H1 (cell line): ENCODE measurements around the gene FADS2. TPM values are rescaled to one million over a fixed set of nuclear protein-coding genes. Genes with fewer than 3 reads are reported as not detected.
A peak's percentile ranks its signal among the peaks of the same experiment; 100 is the strongest.

Source experiments
- CTCF ChIA-PET: fragments of 300-600 bp; sonication (Branson Sonifier 250); formaldehyde crosslinking; loops from one replicate; lab custom pipeline; 2021; ENCODE audit not compliant: partially characterized antibody; lab: Charles Lee
- POLR2A ChIA-PET: fragments of 300-600 bp; sonication (Branson Sonifier 250); formaldehyde crosslinking; loops from one replicate; lab custom pipeline; 2021; ENCODE audit warnings: inconsistent platforms; ENCODE audit not compliant: partially characterized antibody; lab: Charles Lee
- DNase-seq, 2 experiments: peaks; one replicate each; pipeline versions ENCODE4 v3.0.0 to v3.0.0-alpha.2; 2010 to 2022; ENCODE audit warnings: low spot score in 2 of 2, low read depth in 1 of 2, mixed read lengths in 1 of 2
- FAIRE-seq: peaks from 2 replicates; lab custom pipeline; 2011; peaks lifted over from hg19 to GRCh38; lab: Jason Lieb, UNC
- H2AFZ ChIP-seq: 2 replicates; pipeline ENCODE4 v1.8.1; 2012; ENCODE audit warnings: low read length, inconsistent platforms
- H2AK5ac ChIP-seq: 2 replicates; pipeline ENCODE4 v1.6.1; 2013; ENCODE audit warnings: low read depth, low read length
- H2BK120ac ChIP-seq: replicated peaks from 2 replicates; pipeline ENCODE3; 2013; ENCODE audit warnings: low read depth, low read length, inconsistent platforms
- H2BK12ac ChIP-seq: 2 replicates; pipeline ENCODE4 v1.6.1; 2013; ENCODE audit warnings: low read depth, low read length
- H2BK15ac ChIP-seq: 2 replicates; pipeline ENCODE4 v1.6.1; 2013; ENCODE audit warnings: low read length
- H2BK20ac ChIP-seq: 2 replicates; pipeline ENCODE4 v1.6.1; 2013; ENCODE audit warnings: low read length
- H2BK5ac ChIP-seq: 2 replicates; pipeline ENCODE4 v1.6.1; 2013; ENCODE audit warnings: low read depth, low read length
- H3K14ac ChIP-seq: 2 replicates; pipeline ENCODE4 v1.6.1; 2013; ENCODE audit warnings: inconsistent platforms; ENCODE audit not compliant: insufficient read length
- H3K18ac ChIP-seq: 2 replicates; pipeline ENCODE4 v1.6.1; 2013; ENCODE audit warnings: low read length; ENCODE audit errors: extremely low read depth
- H3K23ac ChIP-seq: 2 replicates; pipeline ENCODE4 v1.6.1; 2013; ENCODE audit warnings: inconsistent platforms; ENCODE audit not compliant: insufficient read length
- H3K23me2 ChIP-seq: 2 replicates; pipeline ENCODE4 v1.6.1; 2013; ENCODE audit warnings: low read depth, low read length
- H3K27ac ChIP-seq: 2 replicates; pipeline ENCODE4 v1.6.1; 2011; ENCODE audit warnings: low read depth, low read length, inconsistent platforms
- H3K27me3 ChIP-seq, 4 experiments: replicated peaks in 1 of 4; 1 replicate in 1 of 4; 2 replicates in 3 of 4; pipeline versions ENCODE4 v1.6.1 to v1.8.1; 2011 to 2013; ENCODE audit warnings: low read length in 3 of 4, mild to moderate bottlenecking in 3 of 4, inconsistent platforms in 2 of 4, mixed read lengths in 2 of 4, moderate library complexity in 1 of 4; ENCODE audit not compliant: control insufficient read depth in 3 of 4, insufficient read depth in 3 of 4; ENCODE audit errors: extremely low read depth in 1 of 4
- H3K36me3 ChIP-seq, 4 experiments: 2 replicates each; pipeline versions ENCODE4 v1.6.1 to v1.8.1; 2011 to 2013; ENCODE audit warnings: mild to moderate bottlenecking in 4 of 4, low read length in 3 of 4, moderate library complexity in 2 of 4, control low read depth in 1 of 4, inconsistent platforms in 1 of 4; ENCODE audit not compliant: insufficient read depth in 4 of 4, control insufficient read depth in 2 of 4
- H3K4ac ChIP-seq: replicated peaks from 2 replicates; pipeline ENCODE3; 2013; ENCODE audit warnings: low read length, low read depth, mixed read lengths, inconsistent platforms; ENCODE audit not compliant: insufficient read length
- H3K4me1 ChIP-seq, 4 experiments: replicated peaks in 1 of 4; 1 replicate in 1 of 4; 2 replicates in 3 of 4; pipeline versions ENCODE4 v1.6.1 to v1.8.1; 2011 to 2013; ENCODE audit warnings: low read length in 3 of 4, inconsistent platforms in 2 of 4, mixed read lengths in 1 of 4; ENCODE audit not compliant: insufficient read depth in 4 of 4, control insufficient read depth in 3 of 4
- H3K4me2 ChIP-seq, 2 experiments: 2 replicates each; pipeline versions ENCODE4 v1.6.1 to v1.8.1; 2011 to 2013; ENCODE audit warnings: low read depth in 2 of 2, low read length in 2 of 2, control low read depth in 1 of 2, inconsistent platforms in 1 of 2, mild to moderate bottlenecking in 1 of 2; ENCODE audit not compliant: insufficient read depth in 1 of 2
- H3K4me3 ChIP-seq, 4 experiments: fragments of 200-600, 300-600 bp in 1 of 4; sonication (generic), shearing (Covaris generic), sonication (Bioruptor Twin) in 1 of 4; 2 replicates each; pipeline versions ENCODE4 v1.5.1 to v1.8.1; 2011 to 2016; ENCODE audit warnings: low read length in 4 of 4, low read depth in 3 of 4, control low read depth in 2 of 4, inconsistent platforms in 2 of 4, mild to moderate bottlenecking in 2 of 4, mixed read lengths in 1 of 4, moderate library complexity in 1 of 4; ENCODE audit not compliant: insufficient read depth in 2 of 4; ENCODE audit errors: extremely low read depth in 1 of 4
- H3K56ac ChIP-seq: replicated peaks from 2 replicates; pipeline ENCODE3; 2013; ENCODE audit warnings: low read depth, mild to moderate bottlenecking, mixed read lengths, low read length, inconsistent platforms; ENCODE audit not compliant: insufficient read length
- H3K79me1 ChIP-seq: 2 replicates; pipeline ENCODE4 v1.6.1; 2013; ENCODE audit warnings: low read depth, low read length, control low read depth
- H3K79me2 ChIP-seq, 2 experiments: 2 replicates each; pipeline versions ENCODE4 v1.6.1 to v1.8.1; 2012 to 2013; ENCODE audit warnings: low read length in 2 of 2, mild to moderate bottlenecking in 2 of 2, inconsistent platforms in 1 of 2; ENCODE audit not compliant: insufficient read depth in 2 of 2, control insufficient read depth in 1 of 2
- H3K9ac ChIP-seq, 4 experiments: replicated peaks in 1 of 4; 1 replicate in 1 of 4; 2 replicates in 3 of 4; pipeline versions ENCODE4 v1.6.1 to v1.8.1; 2011 to 2013; ENCODE audit warnings: low read depth in 3 of 4, low read length in 3 of 4, control low read depth in 2 of 4, mild to moderate bottlenecking in 2 of 4, moderate library complexity in 2 of 4, inconsistent platforms in 1 of 4; ENCODE audit errors: extremely low read depth in 1 of 4
- H3K9me3 ChIP-seq, 2 experiments: 2 replicates each; pipeline versions ENCODE4 v1.6.1 to v1.8.1; 2012 to 2013; ENCODE audit warnings: mild to moderate bottlenecking in 2 of 2, moderate library complexity in 2 of 2, control low read depth in 1 of 2, inconsistent platforms in 1 of 2, low read depth in 1 of 2, low read length in 1 of 2, mixed read lengths in 1 of 2; ENCODE audit not compliant: insufficient read depth in 2 of 2
- H4K20me1 ChIP-seq, 2 experiments: replicated peaks in 1 of 2; 2 replicates each; pipeline versions ENCODE3 to v1.8.1; 2011 to 2013; ENCODE audit warnings: inconsistent platforms in 2 of 2, low read length in 2 of 2, mild to moderate bottlenecking in 1 of 2; ENCODE audit not compliant: insufficient read depth in 2 of 2, control insufficient read depth in 1 of 2
- H4K5ac ChIP-seq: 2 replicates; pipeline ENCODE4 v1.6.1; 2013; ENCODE audit warnings: low read length, low read depth, mixed read lengths, inconsistent platforms; ENCODE audit not compliant: insufficient read length
- H4K8ac ChIP-seq: 2 replicates; pipeline ENCODE4 v1.8.0; 2013; ENCODE audit warnings: mild to moderate bottlenecking, moderate library complexity, low read length, inconsistent platforms; ENCODE audit not compliant: insufficient read depth; ENCODE audit errors: extremely low read depth
- H4K91ac ChIP-seq: replicated peaks from 2 replicates; pipeline ENCODE3; 2013; ENCODE audit warnings: low read length, mixed read lengths, inconsistent platforms; ENCODE audit not compliant: insufficient read length
- CREB1 ChIP-seq: IDR thresholded peaks from 2 replicates; pipeline ENCODE4 v1.6.1; 2012; ENCODE audit warnings: inconsistent platforms
- EP300 ChIP-seq, 2 experiments: IDR thresholded peaks; 1 replicate in 1 of 2; 2 replicates in 1 of 2; pipeline ENCODE4 v1.6.1; 2011 to 2012; ENCODE audit warnings: low read depth in 2 of 2, low read length in 2 of 2, mild to moderate bottlenecking in 2 of 2, borderline replicate concordance in 1 of 2, inconsistent platforms in 1 of 2, moderate library complexity in 1 of 2
- RFX5 ChIP-seq: IDR thresholded peaks from 2 replicates; pipeline ENCODE4 v1.6.1; 2011; ENCODE audit warnings: low read depth, low read length, improper control_type of control experiment, borderline replicate concordance
- WGBS, 2 experiments: shearing (Covaris generic) in 1 of 2; methylation state at CpG; one replicate each; pipeline versions ENCODE4 v1.1.6 to v1.1.7; 2013 to 2015; ENCODE audit warnings: low lambda C conversion rate in 2 of 2, mixed read lengths in 2 of 2, inconsistent platforms in 1 of 2, low coverage in 1 of 2, missing lambda C conversion rate in 1 of 2; ENCODE audit not compliant: insufficient replicate concordance in 2 of 2, insufficient coverage in 1 of 2, insufficient read length in 1 of 2; ENCODE audit errors: extremely low coverage in 1 of 2, missing lambda C conversion rate in 1 of 2; 5-methylcytosine and 5-hydroxymethylcytosine counted together
- polyA plus RNA-seq, 7 experiments: library from polyadenylated mRNA; depleted of rRNA in 3 of 7; stranded (reverse) in 5 of 7; unstranded in 2 of 7; fragments of >200 nt in 5 of 7; fragments of 200-250 nt in 2 of 7; gene quantifications; 1 replicate in 5 of 7; 2 replicates in 1 of 7; 4 replicates in 1 of 7; pipeline versions ENCODE4 v1.2.1 to v1.2.3, GENCODE V29; 2011 to 2013; ENCODE audit warnings: missing spikeins in 2 of 7, mixed read lengths in 2 of 7
- total RNA-seq: library from RNA; stranded (reverse); fragmentation: NEBNext Ultra II Directional; extraction: Animal tissue kit (Norgen Biotek cat#: 25700); gene quantifications from 2 replicates; pipeline ENCODE4 v1.2.1, GENCODE V29; 2021
- TF ChIP-seq, protein P1 (sequence below): IDR thresholded peaks from 2 replicates; pipeline ENCODE4 v1.6.1; 2012; ENCODE audit warnings: inconsistent platforms

Gene FADS2
- total and polyA plus RNA-seq, 2 of the 8 experiments (the other 6 are each of a cell fraction or from before 2014, with no cell fraction given), result 499 to 701 TPM

GRCh38 chr11:61814958-61815789 lies 12.9 kb upstream of the FADS2 start:
- Histone ChIP-seq H3K23ac (no peak overlapping the region), H2AK5ac (peak overlapping the region; percentile 97), H3K18ac (peak overlapping the region; percentile 99), H2BK120ac (peak overlapping the region; percentile 1), H3K4me1 (peaks cover 2 to 9% (median 5%) of the 10 kb centered on the region in 4 experiments; a peak in 5 of 7 replicates), H2AFZ (0 out of 2 replicates have a peak overlapping the region, but pooled peaks have one; percentile 19), H3K79me2 (peaks cover 0 to 37% of the 10 kb centered on the region in 2 experiments; a peak in 2 of 4 replicates), H2BK20ac (peak overlapping the region; percentile 88), H3K4me3 (peak overlapping the region; percentile 74 to 92 (median 76)), H2BK15ac (peak overlapping the region; percentile 66; the same call in 1 of the 2 replicates), H3K14ac (peak overlapping the region; percentile 1), H3K27me3 (no peaks in the 10 kb centered on the region), H3K4ac (peak overlapping the region; percentile 90), H3K27ac (peak overlapping the region; percentile 94), H4K5ac (peak overlapping the region; percentile 98), H3K56ac (peak overlapping the region; percentile 98), H3K79me1 (peaks cover 6% of the 10 kb centered on the region; the same call in 1 of the 2 replicates), H3K4me2 (peak overlapping the region; percentile 81 to 87), H3K9ac (peak overlapping the region; percentile 84 to 98 (median 90)), H4K20me1 (peaks cover 0 to 5% of the 10 kb centered on the region in 2 experiments), H4K91ac (peak overlapping the region; percentile 97), H3K9me3 (peaks cover 0 to 2% of the 10 kb centered on the region in 2 experiments; a peak in 1 of 4 replicates), H4K8ac (peak overlapping the region; percentile 96; the same call in 1 of the 2 replicates), H3K23me2 (peaks cover 7% of the 10 kb centered on the region; the same call in 1 of the 2 replicates), H2BK12ac (peak overlapping the region; percentile 84), H2BK5ac (peak overlapping the region; percentile 94), H3K36me3 (peaks cover 16 to 39% (median 29%) of the 10 kb centered on the region in 4 experiments)
- ChIA-PET CTCF (interaction anchor here (0.8 to 10.2 kb wide), 14 partner anchors 7 to 267 kb away, joined by 3 to 118 read pairs (median 4); partner anchors contain the start of gene FEN1), POLR2A (interaction anchor here (0.6 to 16.2 kb wide), 24 partner anchors 13 to 333 kb away, joined by 3 to 354 read pairs (median 4); partner anchors contain the start of genes FADS2, FEN1 and TMEM258)
- no peak for FAIRE-seq
- WGBS, 2 experiments, result 5% methylated on average over 62 of the region's 66 CpGs; no CpG with 5 or more reads in 1 of the 2 experiments
- DNase-seq, result peak; percentile 96 to 97
- peak; percentile 75; the same call in 1 of the 2 replicates for TF ChIP-seq CREB1
- TF ChIP-seq, protein P1, sequence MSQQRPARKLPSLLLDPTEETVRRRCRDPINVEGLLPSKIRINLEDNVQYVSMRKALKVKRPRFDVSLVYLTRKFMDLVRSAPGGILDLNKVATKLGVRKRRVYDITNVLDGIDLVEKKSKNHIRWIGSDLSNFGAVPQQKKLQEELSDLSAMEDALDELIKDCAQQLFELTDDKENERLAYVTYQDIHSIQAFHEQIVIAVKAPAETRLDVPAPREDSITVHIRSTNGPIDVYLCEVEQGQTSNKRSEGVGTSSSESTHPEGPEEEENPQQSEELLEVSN, result peak; percentile 31; the same call in 1 of the 2 replicates
- TF ChIP-seq RFX5, result no peak
- TF ChIP-seq EP300 (IDR thresholded peaks at IDR 0.05; ENCODE audit: borderline replicate concordance in 1 of 2, low read depth in 2 of 2, low read length in 2 of 2), result no peak
